ENCODE measurements around the gene TSG101. TPM values are rescaled to one million over a fixed set of nuclear protein-coding genes. Genes with fewer than 3 reads are reported as not detected.

Gene TSG101
- total RNA-seq, 4 donors from 2014 or later = 106 to 180 (median 170) TPM

DNA sequence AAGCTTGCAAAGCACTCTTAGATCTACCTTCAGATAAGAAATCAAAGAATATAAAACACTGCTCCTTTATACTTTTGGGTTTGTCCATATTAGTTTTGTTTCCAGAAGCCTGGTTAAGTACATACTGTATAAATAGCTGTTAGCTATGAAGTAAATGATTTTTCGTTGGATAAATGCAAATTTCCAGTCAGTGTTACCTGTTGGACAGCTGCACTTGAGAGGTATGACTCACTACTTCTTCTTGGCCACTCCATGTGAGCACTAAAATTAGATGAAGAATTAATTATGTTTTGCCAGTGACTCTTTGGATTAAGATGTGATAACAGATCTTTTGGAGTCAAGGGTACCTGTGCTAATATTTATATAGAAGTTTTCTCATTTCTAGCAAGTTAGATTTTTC is 9.5 kb upstream of the TSG101 start:
- intact Hi-C loops (cut with DNase I; ENCODE audit: low total_unique reads) = no loop called here
- no peaks in the 10 kb centered on the region for H3K27me3 ChIP-seq
- H3K36me3 ChIP-seq = peaks cover 0 to 39% of the 10 kb centered on the region in 2 donors
- H3K27ac ChIP-seq = no peak overlapping the region
- DNase-seq (no peak), ATAC-seq (no peak)
- H3K4me1 ChIP-seq = no peaks in the 10 kb centered on the region
- in situ Hi-C loops (cut with MboI; ENCODE audit: low sequenced_read_pairs in 4 of 4) = no loop called here
- no peak overlapping the region for H3K4me3 ChIP-seq
- no peaks in the 10 kb centered on the region for H3K9me3 ChIP-seq
- TF ChIP-seq POLR2A (IDR thresholded peaks at IDR 0.05) = no peak
- TF ChIP-seq, protein P1, sequence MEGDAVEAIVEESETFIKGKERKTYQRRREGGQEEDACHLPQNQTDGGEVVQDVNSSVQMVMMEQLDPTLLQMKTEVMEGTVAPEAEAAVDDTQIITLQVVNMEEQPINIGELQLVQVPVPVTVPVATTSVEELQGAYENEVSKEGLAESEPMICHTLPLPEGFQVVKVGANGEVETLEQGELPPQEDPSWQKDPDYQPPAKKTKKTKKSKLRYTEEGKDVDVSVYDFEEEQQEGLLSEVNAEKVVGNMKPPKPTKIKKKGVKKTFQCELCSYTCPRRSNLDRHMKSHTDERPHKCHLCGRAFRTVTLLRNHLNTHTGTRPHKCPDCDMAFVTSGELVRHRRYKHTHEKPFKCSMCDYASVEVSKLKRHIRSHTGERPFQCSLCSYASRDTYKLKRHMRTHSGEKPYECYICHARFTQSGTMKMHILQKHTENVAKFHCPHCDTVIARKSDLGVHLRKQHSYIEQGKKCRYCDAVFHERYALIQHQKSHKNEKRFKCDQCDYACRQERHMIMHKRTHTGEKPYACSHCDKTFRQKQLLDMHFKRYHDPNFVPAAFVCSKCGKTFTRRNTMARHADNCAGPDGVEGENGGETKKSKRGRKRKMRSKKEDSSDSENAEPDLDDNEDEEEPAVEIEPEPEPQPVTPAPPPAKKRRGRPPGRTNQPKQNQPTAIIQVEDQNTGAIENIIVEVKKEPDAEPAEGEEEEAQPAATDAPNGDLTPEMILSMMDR (IDR thresholded peaks at IDR 0.05 in 4 of 5, conservative IDR thresholded peaks at IDR 0.05 in 1 of 5) = no peak

DNA sequence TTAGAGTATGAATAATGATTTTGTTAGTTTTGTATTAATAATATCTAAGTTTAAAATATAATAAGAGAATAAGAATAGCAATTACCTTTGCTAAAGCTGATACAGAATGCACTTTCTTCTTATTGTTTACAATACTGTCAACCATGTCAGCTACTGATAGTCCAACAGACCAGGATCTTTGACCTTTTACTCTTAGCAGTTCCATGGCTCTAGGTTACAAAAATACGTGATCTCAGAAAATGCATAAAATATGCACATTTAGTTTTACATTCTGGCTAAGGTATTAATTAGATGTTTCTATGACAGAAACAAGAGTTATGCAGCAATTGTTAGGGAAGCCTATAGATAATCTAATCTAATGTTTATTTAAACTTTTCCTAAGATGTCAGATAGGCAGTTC is 7.5 kb upstream of the TSG101 start:
- intact Hi-C loops (cut with DNase I; ENCODE audit: low total_unique reads) (no loop called here), in situ Hi-C loops (cut with MboI; ENCODE audit: low sequenced_read_pairs in 4 of 4) (no loop called here)
- ATAC-seq = no peak
- peaks cover 0 to 39% of the 10 kb centered on the region in 2 donors for H3K36me3 ChIP-seq
- H3K27ac ChIP-seq = no peak overlapping the region
- no peaks in the 10 kb centered on the region for H3K4me1 ChIP-seq
- no peaks in the 10 kb centered on the region for H3K27me3 ChIP-seq
- TF ChIP-seq POLR2A (IDR thresholded peaks at IDR 0.05) = no peak
- TF ChIP-seq, protein P1 (IDR thresholded peaks at IDR 0.05 in 4 of 5, conservative IDR thresholded peaks at IDR 0.05 in 1 of 5) = no peak
- no peak overlapping the region for H3K4me3 ChIP-seq
- DNase-seq = no peak
- H3K9me3 ChIP-seq = no peaks in the 10 kb centered on the region

DNA sequence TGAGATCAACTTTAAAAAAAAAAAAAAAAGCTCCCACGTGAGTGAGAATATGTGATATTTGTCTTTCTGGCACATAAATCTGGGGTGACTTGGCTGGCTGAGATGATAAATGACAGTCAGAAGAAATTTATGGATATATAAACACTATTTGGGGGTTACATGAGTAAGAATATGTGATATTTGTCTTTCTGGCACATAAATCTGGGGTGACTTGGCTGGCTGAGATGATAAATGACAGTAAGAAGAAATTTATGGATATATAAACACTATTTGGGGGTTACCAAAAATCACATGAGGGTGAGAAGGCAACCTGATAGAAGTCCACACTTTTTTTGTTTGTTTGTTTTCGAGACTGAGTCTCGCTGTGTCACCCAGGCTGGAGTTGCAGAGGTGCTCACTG is 6.6 kb upstream of the TSG101 start:
- H3K27me3 ChIP-seq = no peaks in the 10 kb centered on the region
- intact Hi-C loops (cut with DNase I; ENCODE audit: low total_unique reads) = no loop called here
- H3K27ac ChIP-seq = no peak overlapping the region
- TF ChIP-seq, protein P1 (IDR thresholded peaks at IDR 0.05 in 4 of 5, conservative IDR thresholded peaks at IDR 0.05 in 1 of 5) = no peak
- no peak for TF ChIP-seq POLR2A (IDR thresholded peaks at IDR 0.05)
- H3K4me3 ChIP-seq = no peak overlapping the region
- no peak for DNase-seq
- ATAC-seq = no peak
- H3K9me3 ChIP-seq = no peaks in the 10 kb centered on the region
- peaks cover 0 to 5% of the 10 kb centered on the region in 2 donors for H3K4me1 ChIP-seq
- peaks cover 0 to 39% of the 10 kb centered on the region in 2 donors for H3K36me3 ChIP-seq
- in situ Hi-C loops (cut with MboI; ENCODE audit: low sequenced_read_pairs in 4 of 4) = no loop called here

DNA sequence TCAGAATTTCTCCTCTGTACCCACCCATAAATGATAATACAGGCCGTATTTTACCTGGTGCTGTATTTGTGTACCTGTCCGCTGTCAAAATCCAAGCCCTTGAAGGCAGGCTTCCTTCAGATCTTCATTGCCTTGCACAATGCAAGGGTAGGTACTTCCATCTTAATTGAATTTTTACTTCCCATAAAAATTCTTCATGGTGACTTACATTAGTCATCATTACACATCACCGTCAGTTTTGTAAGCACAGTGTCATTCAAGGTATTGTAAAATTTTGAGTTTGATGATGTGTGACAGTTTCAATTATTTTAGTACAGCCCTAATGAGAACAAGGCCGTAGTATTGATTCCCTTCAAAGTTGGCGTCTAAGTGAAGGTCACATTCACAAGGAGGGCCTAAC is 770 bp upstream of the TSG101 start:
- intact Hi-C loops (cut with DNase I; ENCODE audit: low total_unique reads) (loop anchor here (1.0 to 5.0 kb wide), 3 partner anchors 133 to 205 kb away; partner anchors contain the start of genes GTF2H1, HPS5 and LDHA), in situ Hi-C loops (cut with MboI; ENCODE audit: low sequenced_read_pairs in 4 of 4) (loop anchor here in 1 of 4 donors (10.0 kb wide), 1 partner anchor 203 kb away; the partner anchor contains the start of genes GTF2H1 and HPS5)
- Histone ChIP-seq H3K36me3 (no peaks in the 10 kb centered on the region), H3K27ac (peak overlapping the region; percentile 91 to 98 (median 96)), H3K4me1 (peaks cover 26 to 30% of the 10 kb centered on the region in 2 donors), H3K27me3 (no peaks in the 10 kb centered on the region), H3K9me3 (no peaks in the 10 kb centered on the region), H3K4me3 (peak overlapping the region; percentile 70 to 99 (median 97))
- no peak for DNase-seq
- peak; percentile 3 to 14 for ATAC-seq
- TF ChIP-seq, protein P1 (IDR thresholded peaks at IDR 0.05 in 4 of 5, conservative IDR thresholded peaks at IDR 0.05 in 1 of 5) = no peak
- TF ChIP-seq POLR2A (IDR thresholded peaks at IDR 0.05) = no peak

DNA sequence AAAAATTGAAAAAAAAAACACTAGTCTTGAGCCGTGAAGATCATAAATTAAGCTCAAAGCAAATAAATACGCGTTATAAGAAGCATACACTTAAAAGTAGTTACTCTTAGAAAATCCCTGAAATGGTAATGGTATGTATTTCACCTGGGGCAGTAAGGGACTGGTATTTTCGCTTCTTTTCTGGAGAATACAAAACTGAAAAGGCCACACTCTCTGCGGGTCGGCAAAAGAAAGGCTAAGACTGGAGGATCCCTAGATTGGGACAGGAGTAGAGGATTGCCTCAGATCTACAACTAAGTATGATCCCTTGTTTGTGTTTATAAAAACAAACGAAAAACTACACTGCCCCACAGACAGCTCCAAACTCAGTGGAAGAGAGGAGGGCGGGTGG is 617 bp downstream of the TSG101 start:
- H3K4me1 ChIP-seq = peaks cover 30 to 33% of the 10 kb centered on the region in 2 donors
- TF ChIP-seq POLR2A (IDR thresholded peaks at IDR 0.05) = no peak
- TF ChIP-seq, protein P1 (IDR thresholded peaks at IDR 0.05 in 4 of 5, conservative IDR thresholded peaks at IDR 0.05 in 1 of 5) = no peak
- in situ Hi-C loops (cut with MboI; ENCODE audit: low sequenced_read_pairs in 4 of 4) = loop anchor here in 1 of 4 donors (10.0 kb wide), 1 partner anchor 201 kb away; the partner anchor contains the start of genes GTF2H1 and HPS5
- no peaks in the 10 kb centered on the region for H3K9me3 ChIP-seq
- DNase-seq = no peak
- peak; percentile 15 to 24 for ATAC-seq
- H3K4me3 ChIP-seq = peak overlapping the region; percentile 70 to 99 (median 97)
- no peaks in the 10 kb centered on the region for H3K27me3 ChIP-seq
- no peaks in the 10 kb centered on the region for H3K36me3 ChIP-seq
- H3K27ac ChIP-seq = peak overlapping the region; percentile 91 to 98 (median 96)
- intact Hi-C loops (cut with DNase I; ENCODE audit: low total_unique reads) = loop anchor here (1.0 to 5.0 kb wide), 3 partner anchors 108 to 206 kb away; partner anchors contain the start of genes LDHA and SPTY2D1
